Trophoblast cell (in vitro differentiated cells and primary cell): ENCODE results near the gene NRXN2.

Source experiments
- DNase-seq, 2 donors: peaks; one replicate each; pipeline ENCODE4 v3.0.0-alpha.2; 2016
- H2AFZ ChIP-seq: 2 replicates; pipeline ENCODE4 v1.6.1; 2013; ENCODE audit warnings: low read length, moderate library complexity, mild to moderate bottlenecking; ENCODE audit not compliant: insufficient read depth, poor library complexity
- H2AK5ac ChIP-seq: 2 replicates; pipeline ENCODE4 v1.6.1; 2013; ENCODE audit warnings: mild to moderate bottlenecking, low read length
- H2BK120ac ChIP-seq: 2 replicates; pipeline ENCODE4 v1.6.1; 2013; ENCODE audit warnings: low read length, mild to moderate bottlenecking, moderate library complexity; ENCODE audit not compliant: insufficient read depth, poor library complexity
- H2BK12ac ChIP-seq: 2 replicates; pipeline ENCODE4 v1.6.1; 2013; ENCODE audit warnings: mild to moderate bottlenecking, low read length, moderate library complexity
- H2BK5ac ChIP-seq: 2 replicates; pipeline ENCODE4 v1.6.1; 2013; ENCODE audit warnings: low read length, low read depth, moderate library complexity, mild to moderate bottlenecking; ENCODE audit not compliant: poor library complexity
- H3K14ac ChIP-seq: 2 replicates; pipeline ENCODE4 v1.6.1; 2013; ENCODE audit warnings: mild to moderate bottlenecking, low read length
- H3K18ac ChIP-seq: 2 replicates; pipeline ENCODE4 v1.6.1; 2013; ENCODE audit warnings: mild to moderate bottlenecking, low read length
- H3K23ac ChIP-seq: 2 replicates; pipeline ENCODE4 v1.6.1; 2013; ENCODE audit warnings: low read length
- H3K27ac ChIP-seq: 2 replicates; pipeline ENCODE4 v1.5.1; 2013; ENCODE audit warnings: low read depth, mild to moderate bottlenecking, inconsistent platforms, low read length, moderate library complexity
- H3K27me3 ChIP-seq: 2 replicates; pipeline ENCODE4 v1.6.1; 2013; ENCODE audit warnings: inconsistent platforms, mild to moderate bottlenecking, low read length, moderate library complexity; ENCODE audit not compliant: insufficient read depth
- H3K36me3 ChIP-seq, 2 experiments: 1 replicate in 1 of 2; 2 replicates in 1 of 2; pipeline ENCODE4 v1.6.1; 2013; ENCODE audit warnings: low read length in 2 of 2, mild to moderate bottlenecking in 2 of 2, moderate library complexity in 1 of 2; ENCODE audit not compliant: insufficient read depth in 2 of 2, control insufficient read depth in 1 of 2
- H3K4ac ChIP-seq: 2 replicates; pipeline ENCODE4 v1.6.1; 2013; ENCODE audit warnings: low read depth, mild to moderate bottlenecking, low read length, moderate library complexity
- H3K4me1 ChIP-seq, 2 experiments: 1 replicate in 1 of 2; 2 replicates in 1 of 2; pipeline ENCODE4 v1.6.1; 2013; ENCODE audit warnings: low read length in 2 of 2, mild to moderate bottlenecking in 2 of 2, moderate library complexity in 1 of 2; ENCODE audit not compliant: insufficient read depth in 2 of 2, control insufficient read depth in 1 of 2
- H3K4me2 ChIP-seq: 2 replicates; pipeline ENCODE4 v1.6.1; 2013; ENCODE audit warnings: inconsistent platforms, mild to moderate bottlenecking, low read length, moderate library complexity
- H3K4me3 ChIP-seq: 2 replicates; pipeline ENCODE4 v1.5.1; 2013; ENCODE audit warnings: mild to moderate bottlenecking, low read depth, low read length, inconsistent platforms
- H3K79me1 ChIP-seq: one replicate; pipeline ENCODE4 v1.6.1; 2013; ENCODE audit warnings: low read length
- H3K79me2 ChIP-seq: 2 replicates; pipeline ENCODE4 v1.6.1; 2013; ENCODE audit warnings: low read length, mild to moderate bottlenecking; ENCODE audit not compliant: control insufficient read depth, insufficient read depth, poor library complexity
- H3K9ac ChIP-seq: 2 replicates; pipeline ENCODE4 v1.6.1; 2013; ENCODE audit warnings: mild to moderate bottlenecking, low read length
- H3K9me3 ChIP-seq: 2 replicates; pipeline ENCODE4 v1.6.1; 2013; ENCODE audit warnings: low read depth, mild to moderate bottlenecking, control low read depth, inconsistent platforms, low read length; ENCODE audit not compliant: insufficient read depth
- H4K12ac ChIP-seq: 2 replicates; pipeline ENCODE4 v1.6.1; 2013; ENCODE audit warnings: low read depth, mild to moderate bottlenecking, low read length, moderate library complexity
- H4K8ac ChIP-seq: 2 replicates; pipeline ENCODE4 v1.6.1; 2013; ENCODE audit warnings: low read depth, mild to moderate bottlenecking, low read length, moderate library complexity
- H4K91ac ChIP-seq: one replicate; pipeline ENCODE4 v1.6.1; 2013; ENCODE audit warnings: low read depth, mild to moderate bottlenecking, low read length, moderate library complexity
- WGBS: extraction: QIAGEN DNeasy Blood & Tissue Kit; methylation state at CpG from one replicate; pipeline ENCODE4 v1.1.7; 2013; ENCODE audit warnings: missing lambda C conversion rate; ENCODE audit not compliant: insufficient read length, insufficient coverage; ENCODE audit errors: extremely low coverage; 5-methylcytosine and 5-hydroxymethylcytosine counted together

Gene NRXN2

DNA sequence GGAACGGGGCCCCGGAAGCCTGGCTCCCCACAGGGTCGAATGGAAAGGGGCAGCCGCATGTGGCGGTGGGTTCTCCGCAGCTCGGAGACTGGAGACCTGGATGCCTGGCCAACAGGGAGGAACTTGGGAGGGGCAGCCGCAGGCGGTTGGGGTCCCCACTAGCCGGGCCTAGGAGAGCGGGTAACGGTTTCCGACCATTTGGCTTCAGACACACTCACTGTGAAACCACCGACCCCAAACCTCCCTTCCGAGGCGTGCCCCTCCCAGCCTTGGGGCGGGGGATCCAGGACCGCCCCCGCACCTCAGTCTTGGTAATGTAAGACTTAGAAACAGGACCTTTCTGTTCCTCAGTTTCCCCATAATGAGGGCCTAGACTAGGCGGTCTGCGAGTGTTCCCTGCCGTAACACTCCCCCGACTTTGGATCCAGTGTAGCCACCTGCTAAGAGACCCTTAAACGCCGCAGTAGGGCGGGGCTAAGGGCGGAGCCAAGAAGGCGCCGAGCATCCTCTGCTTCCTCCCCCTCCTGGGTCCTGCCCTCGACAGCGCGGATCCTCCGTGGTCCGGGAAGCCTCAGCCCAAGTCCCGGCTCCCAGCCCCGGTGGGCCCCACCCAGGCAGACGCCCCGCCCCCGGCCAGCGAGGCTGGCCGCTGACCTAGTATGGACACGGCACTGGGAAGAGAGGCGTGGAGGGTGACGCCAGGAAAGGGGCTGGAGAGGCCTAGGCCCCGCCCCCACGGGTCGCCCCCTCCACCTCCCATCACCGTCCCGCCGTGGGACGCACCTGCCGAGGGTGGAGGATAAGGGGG lies 22.7 kb upstream of the NRXN2 start:
- Histone ChIP-seq H3K9me3 (peaks cover 5% of the 10 kb centered on the region), H3K4me2 (peak overlapping the region; percentile 64), H4K91ac (no peak overlapping the region), H3K4me3 (no peak overlapping the region), H3K23ac (no peak overlapping the region), H3K9ac (no peak overlapping the region), H2BK5ac (no peak overlapping the region), H3K27me3 (peaks cover 52% of the 10 kb centered on the region), H2AK5ac (no peak overlapping the region), H3K4me1 (peaks cover 8 to 21% of the 10 kb centered on the region in 2 experiments), H2BK120ac (no peak overlapping the region), H2AFZ (no peak overlapping the region), H2BK12ac (no peak overlapping the region), H3K27ac (no peak overlapping the region), H4K8ac (no peak overlapping the region), H3K79me2 (no peaks in the 10 kb centered on the region), H4K12ac (no peak overlapping the region), H3K4ac (no peak overlapping the region), H3K14ac (no peak overlapping the region), H3K36me3 (no peaks in the 10 kb centered on the region), H3K18ac (no peak overlapping the region), H3K79me1 (no peaks in the 10 kb centered on the region)
- WGBS, result no CpG with 5 or more reads among the region's 52 CpGs
- peak in 1 of 2 donors; percentile 20 for DNase-seq

DNA sequence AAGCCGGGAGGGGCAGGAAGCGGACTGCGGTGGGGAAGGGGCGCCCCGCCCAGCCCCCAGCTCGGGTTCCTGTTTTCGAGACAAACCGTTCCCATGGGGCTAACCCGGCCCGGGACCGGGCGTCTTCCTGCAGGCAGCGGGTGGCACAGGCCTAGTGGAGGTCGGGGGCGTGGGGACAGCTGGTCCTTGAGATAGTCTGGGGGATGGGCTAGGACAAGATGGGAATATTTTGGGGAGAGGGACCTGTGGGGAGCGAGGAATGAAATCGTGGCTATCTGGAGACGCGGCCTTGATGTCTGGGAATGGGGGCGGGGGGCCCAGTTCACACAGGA lies 22.2 kb upstream of the NRXN2 start:
- DNase-seq, result no peak
- H3K27me3 ChIP-seq, result peaks cover 56% of the 10 kb centered on the region
- peaks cover 8 to 21% of the 10 kb centered on the region in 2 experiments for H3K4me1 ChIP-seq
- H3K79me1 ChIP-seq, result no peaks in the 10 kb centered on the region
- no peak overlapping the region for H2AK5ac ChIP-seq
- no peak overlapping the region for H3K4me3 ChIP-seq
- no peak overlapping the region for H2AFZ ChIP-seq
- no peak overlapping the region for H4K91ac ChIP-seq
- H3K9ac ChIP-seq, result no peak overlapping the region
- H4K12ac ChIP-seq, result no peak overlapping the region
- no peak overlapping the region for H3K14ac ChIP-seq
- H3K4ac ChIP-seq, result no peak overlapping the region
- peaks cover 5% of the 10 kb centered on the region for H3K9me3 ChIP-seq
- no peak overlapping the region for H2BK12ac ChIP-seq
- no CpG with 5 or more reads among the region's 20 CpGs for WGBS
- H3K36me3 ChIP-seq, result no peaks in the 10 kb centered on the region
- no peaks in the 10 kb centered on the region for H3K79me2 ChIP-seq
- H3K27ac ChIP-seq, result no peak overlapping the region
- H3K18ac ChIP-seq, result no peak overlapping the region
- H2BK120ac ChIP-seq, result no peak overlapping the region
- no peak overlapping the region for H4K8ac ChIP-seq
- H3K23ac ChIP-seq, result no peak overlapping the region
- peak overlapping the region; percentile 64 for H3K4me2 ChIP-seq
- no peak overlapping the region for H2BK5ac ChIP-seq

DNA sequence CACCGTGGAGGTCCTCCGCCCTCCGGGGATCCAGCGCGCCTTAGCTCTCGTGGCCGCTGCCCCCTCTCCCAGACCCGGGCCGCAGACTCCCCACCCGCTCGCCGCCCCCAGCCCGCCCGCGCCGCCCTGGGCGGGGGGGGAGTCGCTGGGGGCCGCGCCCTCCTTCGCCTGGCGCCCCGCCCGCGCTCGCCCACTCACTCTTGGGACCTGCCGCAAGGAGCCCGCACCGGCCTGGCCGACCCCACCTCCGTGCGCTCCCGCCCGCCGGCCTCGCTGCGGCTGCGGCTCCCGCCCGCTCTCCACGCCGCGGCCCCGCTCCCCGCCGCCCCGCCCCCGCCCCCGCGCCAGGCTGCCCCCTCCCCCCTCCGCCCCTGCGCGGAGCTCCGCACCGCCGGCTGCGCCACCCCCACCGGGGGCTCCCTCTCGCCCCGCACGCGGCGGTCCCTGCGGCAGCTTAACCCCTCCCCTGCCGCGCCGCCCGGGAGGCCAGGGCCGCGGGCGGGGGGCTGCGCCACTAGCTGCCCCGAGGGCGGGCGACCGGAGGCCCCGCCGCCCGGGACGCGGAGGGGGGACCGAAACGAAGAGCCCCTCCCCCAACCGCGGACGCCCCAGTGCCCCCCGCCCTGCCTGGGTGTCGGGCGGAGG lies 21.7 kb upstream of the NRXN2 start:
- no peak overlapping the region for H2AK5ac ChIP-seq
- no peak overlapping the region for H3K14ac ChIP-seq
- peaks cover 8 to 21% of the 10 kb centered on the region in 2 experiments for H3K4me1 ChIP-seq
- no peak overlapping the region for H2BK120ac ChIP-seq
- no peak overlapping the region for H3K27ac ChIP-seq
- peaks cover 57% of the 10 kb centered on the region for H3K27me3 ChIP-seq
- no peak for DNase-seq
- H3K36me3 ChIP-seq, result no peaks in the 10 kb centered on the region
- no peak overlapping the region for H4K91ac ChIP-seq
- no peak overlapping the region for H4K8ac ChIP-seq
- H2AFZ ChIP-seq, result no peak overlapping the region
- H2BK12ac ChIP-seq, result no peak overlapping the region
- H3K79me1 ChIP-seq, result no peaks in the 10 kb centered on the region
- peak overlapping the region; percentile 64 for H3K4me2 ChIP-seq
- no peak overlapping the region for H3K18ac ChIP-seq
- H2BK5ac ChIP-seq, result no peak overlapping the region
- H3K4me3 ChIP-seq, result no peak overlapping the region
- no CpG with 5 or more reads among the region's 89 CpGs for WGBS
- H4K12ac ChIP-seq, result no peak overlapping the region
- H3K9me3 ChIP-seq, result peaks cover 5% of the 10 kb centered on the region
- H3K23ac ChIP-seq, result no peak overlapping the region
- H3K4ac ChIP-seq, result no peak overlapping the region
- no peak overlapping the region for H3K9ac ChIP-seq
- no peaks in the 10 kb centered on the region for H3K79me2 ChIP-seq

DNA sequence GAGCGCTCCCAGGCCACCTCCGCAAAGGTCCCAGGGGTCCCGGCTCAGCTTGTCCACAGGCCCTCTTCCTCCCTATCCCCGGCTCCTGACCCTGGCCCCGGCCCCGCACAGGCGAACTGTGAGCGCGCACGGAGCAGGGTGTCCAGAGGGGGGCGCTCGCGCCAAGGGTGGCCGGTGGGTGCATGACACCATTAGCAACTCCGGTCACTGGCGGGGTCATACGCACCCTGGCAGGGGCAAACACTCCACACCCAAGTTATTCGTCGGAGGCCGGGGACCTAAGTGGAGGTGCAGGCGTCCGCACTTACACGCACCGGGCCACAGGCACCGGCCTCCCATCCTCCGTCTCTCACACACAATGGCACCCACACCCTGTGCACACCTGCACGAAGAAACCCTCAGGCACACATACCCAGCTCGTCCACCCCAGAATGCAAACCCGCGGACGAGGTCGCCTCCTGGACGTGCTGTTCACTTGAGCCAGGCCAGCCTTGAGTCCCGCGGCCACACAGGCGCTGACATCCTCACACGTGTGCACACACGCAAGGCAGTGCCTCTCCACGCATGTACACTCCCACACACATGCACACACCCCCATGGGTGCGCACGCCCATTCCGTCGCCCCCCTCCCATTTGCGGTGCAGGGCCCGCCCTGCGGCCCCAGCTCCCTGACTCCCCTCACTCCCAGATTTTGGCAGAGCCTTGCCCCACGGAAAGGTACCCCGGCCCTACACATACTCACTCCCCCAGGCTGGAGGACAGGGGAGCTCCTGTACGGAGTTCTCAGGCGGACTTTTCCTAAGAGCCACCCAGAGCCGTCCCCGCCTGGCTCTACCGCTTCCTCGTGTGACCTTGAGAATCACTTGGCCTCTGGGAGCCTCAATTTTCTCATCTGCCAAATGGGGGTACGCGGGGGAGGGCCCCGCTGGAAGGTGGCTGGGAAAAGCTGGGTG lies 20.9 kb upstream of the NRXN2 start, which contains the start of gene RASGRP2:
TSS of gene RASGRP2 (minus strand) at position 552 of the 953 bp plus-strand sequence. CDS start 1,276 bp downstream, outside the sequence.
- Histone ChIP-seq H4K12ac (no peak within 1 kb of the TSS), H2BK5ac (no peak within 1 kb of the TSS), H3K9me3 (peaks cover 5% of the 10 kb centered on the region), H2AK5ac (no peak within 1 kb of the TSS), H3K14ac (no peak within 1 kb of the TSS), H3K79me2 (no peaks in the 10 kb centered on the region), H3K4me2 (peak within 1 kb of the TSS; percentile 64), H3K4me3 (no peak within 1 kb of the TSS), H3K23ac (no peak within 1 kb of the TSS), H2BK12ac (no peak within 1 kb of the TSS), H2BK120ac (no peak within 1 kb of the TSS), H3K79me1 (no peaks in the 10 kb centered on the region), H3K36me3 (no peaks in the 10 kb centered on the region), H3K18ac (no peak within 1 kb of the TSS), H3K4ac (no peak within 1 kb of the TSS), H3K27ac (no peak within 1 kb of the TSS), H3K4me1 (peaks cover 8 to 21% of the 10 kb centered on the region in 2 experiments), H3K9ac (no peak within 1 kb of the TSS), H3K27me3 (peaks cover 57% of the 10 kb centered on the region), H2AFZ (no peak within 1 kb of the TSS), H4K8ac (no peak within 1 kb of the TSS), H4K91ac (no peak within 1 kb of the TSS)
- peak in 1 of 2 donors; percentile 29 for DNase-seq
- no CpG with 5 or more reads among the region's 57 CpGs for WGBS
